Stimulated activated CD4-positive, alpha-beta T cell treated with anti-CD3 and anti-CD28 coated beads, Interleukin-4, amount 100 ng/mL, for 48 hours (primary cell): Measurements from ENCODE around the gene FHAD1.
A peak's percentile ranks its signal among the peaks of the same experiment; 100 is the strongest.

Experiments used
- DNase-seq, 2 donors: peaks; one replicate each; pipeline ENCODE4 v3.0.0-alpha.2; 2020; ENCODE audit warnings: low read depth in 2 of 2

The FHAD1 gene

DNA sequence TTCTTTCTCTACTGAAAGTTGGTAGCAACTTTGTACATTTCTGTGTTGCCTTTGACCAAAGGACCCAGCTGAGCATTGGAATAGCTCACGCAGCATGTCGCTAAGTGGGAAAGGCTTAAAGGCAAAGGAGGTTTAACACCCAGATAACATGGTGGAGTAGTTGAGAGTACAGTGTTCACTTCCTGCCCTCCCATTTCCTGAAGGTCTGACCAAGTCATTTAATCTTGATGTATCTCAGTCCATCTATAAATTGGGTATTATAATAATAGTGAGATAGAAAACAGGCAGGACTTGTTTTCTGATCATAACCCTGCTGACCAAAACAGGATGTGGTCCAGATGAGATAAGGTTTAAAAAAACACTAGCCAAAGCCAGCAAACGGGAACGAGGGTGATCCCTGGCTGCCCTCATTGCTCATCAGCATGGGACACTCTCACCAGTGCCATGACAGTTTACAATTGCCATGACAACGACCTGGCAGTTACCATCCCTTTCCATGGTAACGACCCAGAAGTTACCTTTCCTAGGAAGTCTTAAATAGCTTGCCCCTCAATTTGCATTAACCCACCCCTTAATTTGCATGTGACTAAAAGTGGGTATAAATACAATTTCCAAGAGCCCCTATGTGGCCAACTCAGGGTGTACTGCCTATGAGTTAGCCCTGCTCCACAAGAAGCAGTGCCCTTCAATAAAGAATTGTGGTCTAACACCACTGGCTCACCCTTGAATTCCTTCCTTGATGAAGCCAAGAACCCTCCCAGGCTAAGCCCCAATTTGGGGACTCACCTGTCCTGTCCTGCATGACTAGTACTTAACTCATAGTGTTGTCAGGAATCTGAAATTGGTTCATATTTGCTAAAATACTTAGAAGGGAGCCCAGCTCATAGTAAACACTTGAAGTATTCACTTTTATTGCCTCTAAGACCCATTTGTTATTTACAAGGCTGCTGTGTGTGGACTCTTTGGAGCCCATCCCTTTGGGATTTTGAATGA lies 28.4 kb upstream of the FHAD1 start:
- DNase-seq = no peak

DNA sequence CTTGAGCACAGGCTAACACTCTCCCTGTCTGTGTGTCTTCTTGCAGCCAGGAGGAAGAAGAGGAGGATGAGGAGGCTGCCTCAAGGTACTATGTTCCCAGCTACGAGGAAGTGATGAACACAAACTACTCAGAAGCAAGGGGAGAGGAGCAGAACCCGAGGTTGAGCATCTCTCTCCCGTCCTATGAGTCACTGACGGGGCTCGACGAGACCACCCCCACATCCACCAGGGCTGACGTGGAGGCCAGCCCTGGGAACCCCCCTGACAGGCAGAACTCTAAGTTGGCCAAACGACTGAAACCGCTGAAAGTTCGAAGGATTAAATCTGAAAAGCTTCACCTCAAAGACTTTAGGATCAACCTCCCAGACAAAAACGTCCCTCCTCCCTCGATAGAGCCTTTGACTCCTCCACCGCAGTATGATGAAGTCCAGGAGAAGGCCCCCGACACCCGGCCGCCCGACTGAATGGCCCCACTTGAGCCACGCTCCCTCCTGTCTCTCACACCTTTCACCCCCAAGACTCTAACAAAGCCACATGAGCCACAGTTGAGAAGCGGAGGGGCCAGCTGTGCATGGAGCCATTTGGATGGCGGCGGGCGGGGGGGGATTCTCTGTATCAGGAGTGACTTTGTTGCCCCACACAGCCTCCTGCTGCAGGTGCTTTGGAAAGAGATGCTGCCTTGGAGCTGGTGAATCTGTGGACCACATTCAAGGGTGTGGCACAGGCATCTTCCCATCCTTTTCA lies 27.6 kb upstream of the FHAD1 start:
- no peak for DNase-seq

DNA sequence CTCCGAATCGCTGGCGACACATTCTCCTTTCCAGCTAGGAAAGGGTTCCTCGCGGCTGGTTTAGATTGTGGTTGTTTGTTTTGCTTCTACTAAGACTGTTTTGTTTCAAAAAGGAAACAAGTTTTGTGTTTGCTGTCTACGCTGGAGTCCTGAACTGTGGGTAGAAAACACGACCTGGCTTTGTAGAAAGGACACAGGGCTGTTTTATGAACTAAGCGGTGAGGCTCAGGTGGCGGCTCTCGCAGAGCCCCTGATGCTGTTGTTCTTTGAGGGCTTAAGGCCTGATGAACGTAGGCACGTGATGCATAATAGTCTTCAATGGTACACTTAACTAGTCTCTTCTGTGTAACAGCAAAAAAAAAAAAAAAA lies 27.0 kb upstream of the FHAD1 start:
- no peak for DNase-seq

DNA sequence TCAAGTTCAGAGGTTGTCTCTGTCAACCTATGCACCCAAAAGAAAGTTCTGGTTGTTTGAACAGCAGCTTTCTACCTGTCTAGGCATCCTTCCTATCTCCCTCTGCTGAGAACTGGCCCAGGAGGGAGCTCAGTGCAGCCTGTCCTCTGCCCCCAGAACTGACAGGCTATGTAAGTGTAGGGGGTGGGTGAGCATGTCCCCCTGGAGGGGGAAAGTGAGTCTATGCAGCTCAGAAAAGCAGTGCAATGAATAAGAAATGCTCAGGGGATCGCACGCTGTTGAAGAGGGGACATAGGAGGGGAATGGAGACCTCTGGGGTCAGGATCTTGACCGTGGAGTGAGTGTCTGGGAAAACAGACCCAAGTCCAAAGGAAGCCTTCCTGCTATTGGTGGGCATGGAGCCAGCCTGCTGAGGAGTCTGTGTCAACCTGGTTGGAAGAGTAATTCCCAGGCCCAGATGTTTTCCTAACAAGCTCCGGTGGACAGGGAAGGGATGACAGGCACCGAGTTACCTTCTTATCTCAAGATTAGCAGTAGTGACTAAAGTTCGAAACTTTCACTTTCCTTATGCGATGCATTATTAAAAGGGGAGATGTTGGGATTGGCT lies 26.1 kb upstream of the FHAD1 start:
- DNase-seq = no peak

DNA sequence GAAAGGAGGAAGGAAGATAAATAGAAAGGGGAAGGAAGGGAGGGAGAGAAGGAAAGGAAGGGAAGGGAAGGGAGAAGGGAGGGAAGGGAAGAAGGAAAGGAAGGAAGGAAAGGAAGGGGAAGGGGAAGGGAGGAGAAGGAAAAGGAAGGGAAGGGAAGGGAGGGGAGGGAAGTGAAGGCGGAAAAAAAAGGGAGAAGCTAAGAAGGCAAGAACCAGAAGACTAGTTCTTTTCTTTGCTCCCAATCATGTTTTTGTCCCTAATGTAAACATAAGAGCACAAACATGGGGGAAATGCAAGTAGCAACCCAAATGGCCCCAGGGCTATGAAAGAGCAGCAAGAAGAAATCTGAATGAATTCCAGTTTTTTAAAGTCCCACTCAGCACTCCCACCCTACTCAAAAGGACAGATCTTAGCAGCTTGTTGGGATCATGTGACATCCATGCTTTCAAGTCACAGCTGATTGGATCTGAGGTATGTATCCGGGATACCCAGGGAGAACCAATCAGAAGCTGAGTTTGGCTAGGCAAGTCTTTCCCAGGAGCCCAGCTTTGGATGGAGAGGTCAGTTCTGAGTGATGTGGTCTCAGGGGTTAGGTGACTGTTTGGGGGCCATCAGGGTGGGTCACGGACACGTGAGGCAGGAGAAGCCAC lies 24.2 kb upstream of the FHAD1 start:
- no peak for DNase-seq

DNA sequence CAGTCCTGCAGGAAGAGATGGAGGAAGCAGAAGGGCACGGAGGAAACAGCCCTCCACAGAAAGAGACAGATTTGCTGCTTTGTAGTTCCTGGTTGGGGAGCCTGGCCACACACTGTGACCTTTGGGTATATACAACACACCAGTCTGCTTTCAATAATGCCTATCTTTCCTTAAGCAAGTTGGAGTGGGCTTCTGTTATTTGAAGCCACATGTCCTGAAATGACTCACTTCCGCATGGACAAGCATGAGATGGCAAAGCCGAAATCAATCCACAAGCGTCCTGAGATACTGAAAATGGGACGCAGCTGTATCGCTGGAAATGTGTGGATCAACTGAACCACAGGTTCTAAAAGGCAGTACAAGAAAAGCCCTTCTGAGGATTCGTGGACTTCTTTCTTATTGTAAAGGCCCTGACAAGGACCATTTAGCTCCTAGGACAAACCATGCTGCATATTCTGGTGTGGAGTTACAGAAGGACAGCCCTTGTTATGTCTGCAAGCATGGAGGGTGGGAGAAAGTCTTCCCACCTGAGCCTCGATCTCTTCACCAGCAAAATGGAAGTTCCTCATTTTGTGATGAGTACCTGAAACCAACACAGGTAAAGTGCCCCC lies 22.7 kb upstream of the FHAD1 start:
- DNase-seq = no peak

DNA sequence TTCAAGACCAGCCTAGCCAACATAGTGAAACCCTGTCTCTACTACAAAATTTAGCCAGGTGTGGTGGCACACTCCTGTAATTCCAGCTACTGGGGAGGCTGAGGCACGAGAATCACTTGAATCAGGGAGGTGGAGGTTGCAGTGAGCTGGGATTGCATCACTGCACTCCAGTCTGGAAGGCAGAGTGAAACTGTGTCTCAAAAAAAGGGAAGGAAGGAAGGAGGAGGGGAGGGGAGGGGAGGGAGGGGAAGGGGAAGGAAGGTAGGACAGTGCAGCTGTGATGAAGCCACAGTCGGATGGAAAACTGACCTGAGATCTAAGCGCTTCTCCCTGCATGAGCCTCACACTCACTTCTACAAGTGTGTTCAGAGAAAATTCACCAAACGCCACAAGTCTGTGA lies 22.0 kb upstream of the FHAD1 start:
- DNase-seq = no peak

DNA sequence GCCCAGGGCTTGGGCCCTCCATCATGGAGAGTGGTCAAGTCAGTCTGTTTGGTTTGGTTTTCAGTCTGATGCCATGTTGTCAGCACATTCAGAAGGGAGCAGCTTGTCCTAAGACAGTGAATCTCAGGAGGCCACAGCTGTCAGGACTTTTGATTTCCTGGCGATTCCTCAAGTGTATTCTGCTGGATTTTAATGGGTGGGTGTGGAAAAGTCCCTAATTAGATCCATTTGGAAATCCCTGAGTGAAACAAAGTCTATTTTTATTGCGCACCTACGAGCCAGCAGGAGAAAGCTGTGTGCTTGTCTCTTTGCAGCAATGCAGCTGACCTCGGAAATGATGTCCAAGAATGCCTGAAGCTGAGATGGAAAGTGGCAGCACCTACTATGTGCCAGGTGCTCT lies 21.6 kb upstream of the FHAD1 start:
- no peak for DNase-seq

DNA sequence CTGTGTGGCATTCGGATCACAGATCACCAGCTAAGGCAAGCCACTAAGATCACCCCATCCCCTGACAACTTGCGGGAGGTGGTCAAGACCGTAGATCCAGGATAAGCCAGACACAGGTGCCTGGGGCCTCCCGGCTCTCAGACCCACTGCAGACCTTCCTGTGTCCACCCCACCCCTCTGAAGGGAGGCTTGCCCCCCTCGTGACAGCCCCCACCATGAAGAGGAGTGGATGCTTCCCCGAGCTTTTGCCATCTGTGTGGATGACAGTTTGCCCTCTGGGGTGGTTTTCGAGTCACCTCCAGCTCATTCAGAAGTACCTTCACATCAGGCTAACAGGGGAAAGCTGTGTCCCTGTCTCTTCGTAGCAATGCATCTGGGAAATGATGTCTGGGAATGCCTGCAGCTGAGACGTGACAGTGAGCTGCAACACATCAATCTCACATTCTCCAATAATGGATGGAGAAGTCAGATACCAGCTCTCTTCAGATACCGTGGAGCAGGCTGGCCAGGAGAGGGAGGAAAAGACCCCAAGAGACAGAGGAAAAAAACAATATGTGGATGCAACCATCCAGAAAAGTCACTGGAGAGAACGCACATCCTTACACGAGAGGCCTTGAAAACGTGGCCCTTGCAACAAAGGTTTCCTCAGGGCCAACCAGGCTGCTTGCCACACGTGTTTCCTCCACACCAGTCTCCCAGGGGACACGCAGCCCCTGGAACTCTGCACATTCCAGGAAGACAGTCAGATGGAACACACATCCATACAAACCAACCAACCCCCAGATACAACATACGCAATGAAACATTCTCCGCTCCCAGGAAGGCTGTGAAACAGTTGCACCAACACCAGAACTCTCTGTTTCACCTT lies 20.4 kb upstream of the FHAD1 start:
- no peak for DNase-seq

DNA sequence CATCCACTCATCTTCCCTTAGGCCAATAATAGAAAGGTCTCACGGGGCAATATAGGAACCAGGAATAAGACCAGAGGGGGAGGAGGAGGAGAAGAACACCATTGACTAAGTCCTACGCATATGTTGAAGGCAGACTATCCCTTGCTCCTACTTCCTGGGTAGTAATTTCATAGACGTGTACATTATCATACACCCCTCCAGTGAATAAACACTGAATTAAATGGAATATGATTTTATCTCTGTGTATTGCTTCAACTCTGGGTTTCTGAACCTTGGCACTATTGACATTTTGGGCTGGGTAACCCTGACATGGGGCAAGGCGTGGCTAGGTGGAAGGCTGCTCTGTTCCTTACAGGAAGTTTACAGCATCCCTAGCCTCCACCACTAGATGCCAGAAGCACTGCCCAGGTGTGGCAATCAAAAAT lies 17.3 kb upstream of the FHAD1 start:
- DNase-seq = no peak

DNA sequence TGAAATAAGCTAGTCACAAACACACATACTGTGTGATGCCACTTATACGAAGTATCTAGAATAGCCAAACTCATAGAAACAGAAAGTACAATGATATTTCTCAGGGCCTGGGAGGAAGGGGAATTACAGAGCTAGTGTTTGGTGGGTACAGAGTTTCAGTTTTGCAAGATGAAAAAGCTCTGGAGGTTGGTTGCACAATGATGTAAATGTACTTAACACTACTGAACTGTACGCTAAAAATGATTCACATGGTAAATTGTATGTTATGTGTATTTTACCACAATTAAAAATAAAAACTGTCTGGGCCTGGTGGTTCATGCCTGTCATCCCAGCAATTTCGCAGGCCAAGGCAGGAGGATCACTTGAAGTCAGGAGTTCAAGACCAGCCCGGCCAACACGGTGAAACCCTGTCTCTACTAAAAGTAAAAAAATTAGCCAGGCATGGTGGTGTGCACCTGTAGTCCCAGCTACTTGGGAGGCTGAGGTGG lies 15.3 kb upstream of the FHAD1 start:
- peak in 1 of 2 donors; percentile 26 for DNase-seq

DNA sequence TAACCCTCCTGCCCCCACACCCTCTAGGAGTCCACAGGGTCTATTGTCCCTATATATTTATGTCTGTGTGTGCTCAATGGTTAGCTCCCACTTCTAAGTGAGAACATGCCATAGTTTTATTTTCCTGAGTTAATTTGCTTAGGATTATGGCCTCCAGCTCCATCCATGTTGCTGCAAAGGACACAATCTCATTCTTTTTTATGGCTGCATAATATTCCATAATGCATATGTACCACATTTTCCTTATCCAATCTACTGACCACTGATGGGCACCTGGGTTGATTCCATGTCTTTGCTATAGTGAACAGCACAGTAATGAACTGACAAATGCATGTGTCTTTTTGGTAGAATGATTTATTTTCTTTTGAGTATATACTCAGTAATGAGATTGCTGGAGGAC lies 13.3 kb upstream of the FHAD1 start:
- no peak for DNase-seq

DNA sequence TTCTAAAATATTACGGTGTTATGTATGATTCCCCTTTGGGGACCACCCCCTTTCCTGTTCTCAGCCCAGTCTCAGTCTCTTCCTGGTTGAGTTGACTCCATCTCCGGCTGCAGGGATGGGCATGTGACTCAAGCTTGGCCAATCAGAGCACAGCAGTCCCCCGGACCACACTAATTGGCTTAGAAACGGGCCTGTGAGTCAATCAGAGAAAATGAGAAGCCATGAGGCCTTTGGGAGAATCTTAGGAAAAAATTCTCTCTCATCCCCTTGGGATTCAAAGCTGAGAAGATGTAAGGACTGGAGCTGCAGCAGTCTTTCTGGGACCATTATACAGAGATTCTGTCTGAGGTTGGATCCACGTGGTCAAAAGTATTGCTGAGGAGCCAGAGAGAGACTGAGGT lies 10.7 kb upstream of the FHAD1 start:
- no peak for DNase-seq

DNA sequence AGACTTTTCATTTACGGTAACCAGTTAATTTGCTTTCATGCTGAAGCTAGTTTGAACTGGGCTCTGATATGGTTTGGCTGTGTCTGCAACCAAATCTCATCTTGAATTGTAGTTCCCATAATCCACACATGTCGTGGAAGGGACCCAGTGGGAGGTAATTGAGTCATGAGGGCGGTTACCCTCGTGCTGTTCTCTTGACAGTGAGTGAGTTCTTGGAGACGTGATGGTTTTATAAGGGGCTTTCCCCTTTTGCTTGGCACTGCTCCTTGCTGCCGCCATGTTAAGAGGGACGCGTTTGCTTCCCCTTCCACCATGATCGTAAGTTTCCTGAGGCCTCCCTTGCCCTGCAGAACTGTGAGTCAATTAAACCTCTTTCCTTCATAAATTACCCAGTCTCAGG lies 10.3 kb upstream of the FHAD1 start:
- DNase-seq = no peak

DNA sequence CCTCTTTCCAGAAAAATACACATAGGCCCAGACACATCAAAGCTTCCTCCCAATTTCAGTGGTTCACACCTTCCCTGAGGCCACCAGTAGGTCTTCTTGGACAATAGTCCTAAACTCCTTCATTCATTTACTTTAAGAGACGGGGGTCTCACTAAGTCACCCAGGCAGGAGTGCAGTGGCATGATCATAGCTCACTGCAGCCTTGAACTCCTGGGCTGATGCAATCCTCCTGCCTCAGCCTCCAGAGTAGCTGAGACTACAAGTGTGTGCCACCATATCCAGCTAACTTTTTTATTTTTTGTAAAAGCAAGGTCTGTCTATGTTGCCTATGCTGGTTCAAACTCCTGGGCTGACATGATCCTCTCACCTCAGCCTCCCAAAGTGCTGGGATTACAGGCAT lies 8.2 kb upstream of the FHAD1 start:
- DNase-seq = no peak

DNA sequence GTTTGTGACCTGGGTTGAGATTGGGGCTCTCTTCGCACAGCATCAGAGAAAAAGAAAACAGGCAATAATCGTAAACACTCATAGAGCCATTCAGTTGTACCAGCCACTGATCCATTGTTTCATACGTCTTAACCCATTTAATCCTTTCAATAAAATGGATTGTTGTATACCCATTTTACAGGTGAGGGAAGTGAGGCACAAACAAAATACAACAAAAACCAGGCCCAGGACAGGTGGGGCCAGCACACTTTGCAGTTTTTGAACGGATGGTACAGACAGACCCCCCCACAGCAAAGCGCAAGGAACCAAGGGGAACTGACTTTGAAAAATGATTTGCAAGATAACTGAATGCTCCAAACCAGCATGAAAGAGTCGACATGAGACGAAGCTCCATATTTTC lies 4.3 kb upstream of the FHAD1 start:
- DNase-seq = no peak

DNA sequence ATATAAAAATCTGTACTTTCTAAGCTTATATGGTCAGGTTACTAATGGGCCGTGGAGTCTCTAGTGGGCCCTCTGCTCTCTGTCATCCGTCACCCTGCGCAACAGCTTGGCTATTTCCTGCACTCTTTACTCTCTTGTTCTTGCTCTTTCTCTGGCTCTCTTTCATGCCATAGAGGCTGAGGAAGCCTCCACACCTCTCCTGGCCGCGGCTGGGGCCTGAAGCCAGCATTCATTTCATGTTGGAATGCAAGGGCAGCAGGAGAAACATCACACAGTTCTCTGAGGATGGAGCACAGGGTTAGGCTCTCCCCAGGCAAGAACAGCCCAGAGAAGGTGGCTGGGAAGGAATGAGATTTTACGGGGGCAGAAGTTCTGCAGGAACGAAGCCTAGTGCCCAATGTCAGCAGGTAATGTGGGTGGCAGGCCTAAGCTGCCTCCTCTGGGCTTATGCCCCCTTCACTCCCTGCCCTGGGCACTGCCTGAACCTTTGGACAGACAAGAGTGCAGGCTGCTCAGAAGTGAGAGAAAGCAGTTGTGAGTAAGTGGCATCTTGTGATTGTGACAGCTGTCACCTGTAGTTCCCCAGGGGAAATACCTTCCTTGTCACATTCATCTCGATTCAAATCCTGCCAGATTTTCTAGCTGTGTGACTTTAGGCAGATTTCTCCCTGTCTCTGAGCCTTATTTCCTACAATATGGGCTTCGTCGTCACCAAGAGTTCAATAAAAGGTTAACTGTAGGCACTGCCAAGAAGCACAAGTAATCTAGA lies 3.6 kb upstream of the FHAD1 start:
- DNase-seq = no peak

DNA sequence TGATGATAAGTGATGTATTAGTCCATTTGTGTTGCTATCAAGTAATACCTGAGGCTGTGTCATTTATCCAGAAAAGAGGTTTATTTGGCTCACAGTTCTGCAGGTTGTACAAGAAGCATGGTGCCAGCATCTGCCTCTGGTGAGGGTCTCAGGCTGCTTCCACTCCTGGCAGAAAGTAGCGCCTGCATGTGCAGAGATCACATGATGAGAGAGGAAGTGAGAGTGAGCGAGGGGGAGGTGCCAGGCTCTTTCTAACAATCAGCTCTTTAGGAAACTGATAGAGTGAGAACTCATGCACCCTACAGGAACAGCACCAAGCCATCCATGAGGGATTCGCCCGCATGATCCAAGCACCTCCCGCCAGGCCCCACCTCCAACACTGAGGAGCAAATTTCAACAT lies 2.2 kb upstream of the FHAD1 start:
- no peak for DNase-seq

DNA sequence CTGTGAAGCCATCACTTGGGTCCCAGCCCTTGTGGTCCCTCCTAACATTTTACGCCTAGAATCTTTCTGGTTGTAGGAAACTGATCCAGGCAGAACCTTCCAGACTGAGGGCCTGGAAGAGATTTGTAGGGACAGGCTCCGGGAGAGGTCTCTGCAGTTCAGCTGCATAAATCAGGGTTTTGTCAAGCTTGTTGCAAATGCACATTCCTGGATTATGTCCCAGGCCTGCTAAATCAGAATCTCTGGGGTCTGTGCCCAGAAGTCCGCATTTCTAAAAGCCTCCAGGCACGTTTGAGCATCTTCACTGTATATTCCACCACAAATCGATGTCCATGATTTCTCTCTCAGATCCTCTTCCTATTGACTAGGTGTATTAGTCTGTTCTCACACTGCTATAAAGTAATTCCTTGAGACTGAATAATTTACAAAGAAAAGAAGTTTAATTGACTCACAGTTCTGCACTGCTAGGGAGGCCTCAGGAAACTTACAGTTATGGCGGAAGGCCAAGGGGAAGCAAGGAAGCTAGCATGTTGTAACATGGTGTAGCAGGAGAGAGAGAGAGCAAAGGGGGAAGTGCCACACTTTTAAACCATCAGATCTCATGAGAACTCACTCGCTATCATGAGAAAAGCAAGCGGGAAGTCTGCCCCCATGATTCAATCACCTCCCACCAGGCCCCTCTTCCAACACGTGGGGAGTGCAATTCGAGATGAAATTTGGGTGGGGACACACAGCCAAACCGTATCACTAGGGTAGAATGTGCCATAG lies 1.2 kb upstream of the FHAD1 start:
- DNase-seq = no peak
